Sigmoid colon (tissue), 7 donors: ENCODE data around the gene IVD. TPM values are rescaled to one million over a fixed set of nuclear protein-coding genes. Genes with fewer than 3 reads are reported as not detected.

Experiments used
- DNase-seq: peaks from one replicate; pipeline ENCODE4 v3.0.0-alpha.2; 2019
- H3K27ac ChIP-seq, 4 donors: fragments of 200-600 bp; sonication (generic); one replicate each; pipeline ENCODE4 v1.5.1; 2016 to 2019; ENCODE audit warnings: mild to moderate bottlenecking in 1 of 4
- H3K27me3 ChIP-seq, 3 donors: fragments of 200-600 bp; sonication (generic); one replicate each; pipeline ENCODE4 v1.5.1; 2019; ENCODE audit warnings: mild to moderate bottlenecking in 1 of 3
- H3K36me3 ChIP-seq, 4 donors: fragments of 200-600 bp; sonication (generic); one replicate each; pipeline ENCODE4 v1.5.1; 2016 to 2019
- H3K4me1 ChIP-seq, 4 donors: fragments of 200-600 bp; sonication (generic); one replicate each; pipeline ENCODE4 v1.5.1; 2017 to 2019
- H3K4me3 ChIP-seq, 4 donors: fragments of 200-600 bp; sonication (generic); one replicate each; pipeline ENCODE4 v1.5.1; 2017 to 2019; ENCODE audit warnings: mild to moderate bottlenecking in 2 of 4, moderate library complexity in 1 of 4
- H3K9me3 ChIP-seq, 4 donors: fragments of 200-600 bp in 3 of 4; sonication (generic) in 3 of 4; one replicate each; pipeline versions ENCODE4 v1.5.1 to v1.6.1; 2013 to 2019
- EP300 ChIP-seq, 4 donors: sonication (generic); formaldehyde crosslinking; IDR thresholded peaks; one replicate each; pipeline ENCODE4 v1.6.1; 2017; ENCODE audit warnings: antibody characterized with exemption in 4 of 4
- POLR2A ChIP-seq, 2 donors: fragments of 450-650 bp; IDR thresholded peaks; one replicate each; pipeline ENCODE4 v1.6.1; 2016; ENCODE audit warnings: antibody characterized with exemption in 2 of 2, mild to moderate bottlenecking in 2 of 2, moderate library complexity in 2 of 2
- POLR2AphosphoS5 ChIP-seq, 4 donors: sonication (generic); formaldehyde crosslinking; IDR thresholded peaks; one replicate each; pipeline ENCODE4 v1.6.1; 2017; ENCODE audit warnings: antibody characterized with exemption in 4 of 4
- WGBS, 2 donors: extraction: QIAGEN DNeasy Blood & Tissue Kit; methylation state at CpG; one replicate each; pipeline ENCODE4 v1.1.7; 2013; 5-methylcytosine and 5-hydroxymethylcytosine counted together
- intact Hi-C: fragments of 100-400 bp; cut with DNase I; formaldehyde crosslinking; loops from one replicate; pipeline ENCODE4 v1.15.1; 2023
- polyA plus RNA-seq, 3 donors: library from polyadenylated mRNA; stranded (reverse); fragments of 200-250 nt; gene quantifications; one replicate each; pipeline ENCODE4 v1.2.3, GENCODE V29; 2013
- total RNA-seq, 4 donors: library from RNA; depleted of rRNA; stranded (reverse); fragments of >200 nt; gene quantifications; one replicate each; pipeline ENCODE4 v1.1.0, GENCODE V29; 2016
- TF ChIP-seq, protein P1 (sequence below), 4 experiments: fragments of 450-650 bp in 3 of 4; fragments of 200-600 bp in 1 of 4; IDR thresholded peaks; one replicate each; pipeline ENCODE4 v1.5.1; 2016 to 2019; ENCODE audit warnings: antibody characterized with exemption in 4 of 4, mild to moderate bottlenecking in 3 of 4, moderate library complexity in 2 of 4
- donor health status: healthy with polysubstance abuse.
- donor health status: Bipolar disorder and iron deficiency.
- donor health status: healthy.

The IVD gene
- total RNA-seq (10 to 100 TPM; 33.2 to 59.9 (median 55.4) TPM), polyA plus RNA-seq (10 to 100 TPM; 28.8 to 56.0 (median 33.1) TPM)

DNA sequence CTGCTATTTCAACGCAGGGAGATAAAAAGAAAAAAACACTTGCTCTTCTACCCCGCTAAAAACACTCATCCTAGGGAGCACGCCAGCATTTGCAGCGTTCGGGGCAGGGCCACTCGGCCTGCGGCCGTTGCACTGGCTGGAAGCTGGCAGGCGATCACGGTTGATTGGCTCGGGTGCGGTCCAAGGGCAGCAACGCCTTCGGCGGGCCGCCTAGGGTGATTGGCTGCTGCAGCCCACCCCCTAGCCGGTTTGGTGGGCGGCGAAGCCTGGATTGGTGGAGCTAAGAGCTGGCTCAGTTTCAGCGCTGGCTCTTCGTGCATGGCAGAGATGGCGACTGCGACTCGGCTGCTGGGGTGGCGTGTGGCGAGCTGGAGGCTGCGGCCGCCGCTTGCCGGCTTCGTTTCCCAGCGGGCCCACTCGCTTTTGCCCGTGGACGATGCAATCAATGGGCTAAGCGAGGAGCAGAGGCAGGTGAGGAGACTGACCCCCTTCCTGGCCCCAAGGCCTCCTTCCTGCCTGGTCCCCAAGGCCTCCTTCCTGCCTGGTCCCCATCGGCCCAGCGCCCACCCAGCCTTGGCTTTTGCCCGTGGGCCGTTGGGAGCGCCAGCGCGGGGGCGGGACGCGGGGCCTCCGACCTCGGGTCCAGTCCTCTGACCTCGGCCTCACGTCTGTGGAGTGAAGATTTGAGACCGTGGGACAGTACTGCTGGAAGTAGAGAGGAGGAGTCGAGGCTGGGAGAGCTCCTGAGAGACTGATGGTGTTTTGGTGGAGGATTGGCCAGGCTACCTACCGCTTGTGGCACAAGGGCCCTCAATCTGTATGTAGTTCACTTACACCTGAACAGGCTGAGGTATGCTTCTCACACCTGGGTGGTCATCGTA is at the start of gene IVD:
Gene IVD (plus strand): TSS at position 295 of the 881 bp plus-strand sequence. CDS start 33 bp downstream, at position 328.
- Histone ChIP-seq H3K36me3 (peaks cover 3 to 29% (median 5%) of the 10 kb centered on the region in 4 donors), H3K27me3 (no peaks in the 10 kb centered on the region), H3K4me3 (peak within 1 kb of the TSS; percentile 67 to 92 (median 86)), H3K27ac (peak within 1 kb of the TSS; percentile 77 to 83 (median 80)), H3K9me3 (no peaks in the 10 kb centered on the region), H3K4me1 (peaks cover 0 to 31% (median 22%) of the 10 kb centered on the region in 4 donors)
- peak; percentile 98 for DNase-seq
- 0 to 1% methylated on average over 54 of the region's 54 CpGs for WGBS, 2 donors
- intact Hi-C loops, result loop anchor here (2.0 to 5.0 kb wide), 2 partner anchors 63 to 83 kb away; partner anchors contain the start of gene INAFM2
- TF ChIP-seq EP300 (IDR thresholded peaks at IDR 0.05) (no peak), POLR2A (IDR thresholded peaks at IDR 0.05) (peak; percentile 23 to 59), POLR2AphosphoS5 (IDR thresholded peaks at IDR 0.05) (peak; percentile 82 to 90 (median 88))
- TF ChIP-seq, protein P1, sequence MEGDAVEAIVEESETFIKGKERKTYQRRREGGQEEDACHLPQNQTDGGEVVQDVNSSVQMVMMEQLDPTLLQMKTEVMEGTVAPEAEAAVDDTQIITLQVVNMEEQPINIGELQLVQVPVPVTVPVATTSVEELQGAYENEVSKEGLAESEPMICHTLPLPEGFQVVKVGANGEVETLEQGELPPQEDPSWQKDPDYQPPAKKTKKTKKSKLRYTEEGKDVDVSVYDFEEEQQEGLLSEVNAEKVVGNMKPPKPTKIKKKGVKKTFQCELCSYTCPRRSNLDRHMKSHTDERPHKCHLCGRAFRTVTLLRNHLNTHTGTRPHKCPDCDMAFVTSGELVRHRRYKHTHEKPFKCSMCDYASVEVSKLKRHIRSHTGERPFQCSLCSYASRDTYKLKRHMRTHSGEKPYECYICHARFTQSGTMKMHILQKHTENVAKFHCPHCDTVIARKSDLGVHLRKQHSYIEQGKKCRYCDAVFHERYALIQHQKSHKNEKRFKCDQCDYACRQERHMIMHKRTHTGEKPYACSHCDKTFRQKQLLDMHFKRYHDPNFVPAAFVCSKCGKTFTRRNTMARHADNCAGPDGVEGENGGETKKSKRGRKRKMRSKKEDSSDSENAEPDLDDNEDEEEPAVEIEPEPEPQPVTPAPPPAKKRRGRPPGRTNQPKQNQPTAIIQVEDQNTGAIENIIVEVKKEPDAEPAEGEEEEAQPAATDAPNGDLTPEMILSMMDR (IDR thresholded peaks at IDR 0.05), result no peak

DNA sequence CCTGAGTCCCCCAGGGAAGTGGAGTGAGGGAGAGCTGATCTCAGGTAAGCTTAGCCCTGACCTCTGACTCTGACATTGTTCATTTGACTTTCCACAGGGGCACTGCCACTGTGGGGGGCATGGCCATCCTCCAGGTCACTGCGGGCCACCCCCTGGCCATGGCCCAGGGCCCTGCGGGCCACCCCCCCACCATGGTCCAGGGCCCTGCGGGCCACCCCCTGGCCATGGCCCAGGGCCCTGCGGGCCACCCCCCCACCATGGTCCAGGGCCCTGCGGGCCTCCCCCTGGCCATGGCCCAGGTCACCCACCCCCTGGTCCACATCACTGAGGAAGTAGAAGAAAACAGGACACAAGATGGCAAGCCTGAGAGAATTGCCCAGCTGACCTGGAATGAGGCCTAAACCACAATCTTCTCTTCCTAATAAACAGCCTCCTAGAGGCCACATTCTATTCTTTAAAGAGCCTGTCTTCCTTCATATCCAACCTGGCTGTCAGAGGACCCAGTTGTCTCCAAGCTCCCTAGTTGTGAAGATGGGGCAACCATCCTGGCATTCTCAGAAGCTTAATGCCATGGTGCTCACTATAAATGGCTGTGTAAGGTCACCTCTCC is 49.5 kb upstream of the IVD start:
- TF ChIP-seq POLR2AphosphoS5 (IDR thresholded peaks at IDR 0.05) (no peak), EP300 (IDR thresholded peaks at IDR 0.05) (no peak), POLR2A (IDR thresholded peaks at IDR 0.05) (no peak)
- TF ChIP-seq, protein P1 (IDR thresholded peaks at IDR 0.05), result no peak
- peaks cover 0 to 19% (median 12%) of the 10 kb centered on the region in 4 donors for H3K4me1 ChIP-seq
- intact Hi-C loops, result no loop called here
- no peaks in the 10 kb centered on the region for H3K9me3 ChIP-seq
- no peak for DNase-seq
- H3K4me3 ChIP-seq, result no peak overlapping the region
- no peak overlapping the region for H3K27ac ChIP-seq
- no peaks in the 10 kb centered on the region for H3K36me3 ChIP-seq
- no peaks in the 10 kb centered on the region for H3K27me3 ChIP-seq
- 56 to 85% methylated on average over 5 of the region's 5 CpGs for WGBS, 2 donors

DNA sequence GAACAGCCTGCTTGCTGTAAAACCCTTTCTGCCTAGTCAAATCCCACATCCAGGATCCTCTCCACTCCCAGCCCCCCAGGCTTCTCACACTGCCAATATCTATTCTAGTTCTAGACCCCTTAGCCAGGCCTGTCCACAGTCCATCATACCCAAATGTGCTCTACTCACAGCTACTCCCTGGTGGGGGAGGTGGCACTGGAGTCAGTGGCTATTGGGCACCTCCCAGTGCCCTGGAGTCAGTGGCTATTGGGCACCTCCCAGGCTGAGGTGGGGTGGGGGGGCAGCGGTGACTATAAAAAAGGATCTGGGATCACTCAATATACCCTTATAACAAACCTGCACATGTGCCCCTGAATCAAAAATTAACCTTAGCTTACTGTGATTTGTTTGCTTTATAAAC is 48.3 kb upstream of the IVD start:
- 14 to 67% methylated on average over 1 of the region's 1 CpG for WGBS, 2 donors
- intact Hi-C loops, result no loop called here
- no peaks in the 10 kb centered on the region for H3K9me3 ChIP-seq
- TF ChIP-seq, protein P1 (IDR thresholded peaks at IDR 0.05), result no peak
- TF ChIP-seq POLR2AphosphoS5 (IDR thresholded peaks at IDR 0.05), result no peak
- no peak overlapping the region for H3K27ac ChIP-seq
- H3K36me3 ChIP-seq, result no peaks in the 10 kb centered on the region
- H3K4me1 ChIP-seq, result peaks cover 0 to 19% (median 12%) of the 10 kb centered on the region in 4 donors
- peak overlapping the region in 2 of 4 donors; percentile 38 to 54 for H3K4me3 ChIP-seq
- H3K27me3 ChIP-seq, result no peaks in the 10 kb centered on the region
- no peak for DNase-seq

DNA sequence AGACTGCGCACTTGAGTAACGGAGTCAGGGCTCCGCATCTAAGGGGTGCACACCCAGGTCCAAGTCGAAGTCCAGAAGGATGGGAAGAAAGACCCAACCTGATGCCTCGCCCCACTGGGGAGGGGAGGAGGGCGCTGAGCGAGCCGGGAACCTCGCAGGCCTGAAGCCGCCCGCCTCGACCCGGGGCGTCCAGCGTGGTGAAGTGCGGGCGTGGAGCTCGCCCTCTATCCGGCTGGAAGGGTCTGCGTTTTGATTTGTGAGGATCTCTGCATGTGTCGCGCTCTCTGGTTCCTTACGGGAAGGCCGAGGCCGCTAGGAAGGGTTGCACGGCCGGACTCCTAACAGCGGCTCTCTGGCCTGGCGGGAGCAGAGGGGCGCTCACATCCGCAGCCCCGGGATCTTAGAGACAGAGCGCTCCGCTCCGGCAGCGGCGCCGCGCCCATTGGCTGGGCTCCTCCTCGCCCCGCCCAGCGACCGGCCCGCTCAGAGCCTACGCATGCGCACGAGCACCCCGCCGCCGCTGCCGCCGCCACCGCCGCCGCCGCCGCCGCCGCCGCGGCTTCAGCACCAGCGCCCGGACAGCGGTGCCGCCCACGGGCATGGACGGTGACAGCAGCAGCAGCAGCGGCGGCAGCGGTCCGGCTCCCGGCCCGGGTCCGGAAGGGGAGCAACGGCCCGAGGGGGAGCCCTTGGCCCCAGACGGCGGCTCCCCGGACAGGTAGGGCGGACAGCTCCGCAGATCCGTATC is 47.7 kb upstream of the IVD start, which contains the start of gene DISP2:
Gene DISP2 (plus strand): TSS at position 497 of the 748 bp plus-strand sequence. CDS start 103 bp downstream, at position 600.
- intact Hi-C loops, result no loop called here
- no peaks in the 10 kb centered on the region for H3K9me3 ChIP-seq
- no peaks in the 10 kb centered on the region for H3K27me3 ChIP-seq
- WGBS, 2 donors, result 1 to 3% methylated on average over 82 of the region's 82 CpGs
- TF ChIP-seq EP300 (IDR thresholded peaks at IDR 0.05) (no peak), POLR2A (IDR thresholded peaks at IDR 0.05) (peak in 1 of 2 donors; percentile 5)
- peaks cover 0 to 19% (median 12%) of the 10 kb centered on the region in 4 donors for H3K4me1 ChIP-seq
- peak; percentile 92 for DNase-seq
- H3K4me3 ChIP-seq, result peak within 1 kb of the TSS; percentile 32 to 54 (median 44)
- peak within 1 kb of the TSS in 3 of 4 donors; percentile 29 to 52 (median 38) for H3K27ac ChIP-seq
- H3K36me3 ChIP-seq, result no peaks in the 10 kb centered on the region
